Liver (tissue), 9 donors: ENCODE measurements around the gene NAE1. TPM values are rescaled to one million over a fixed set of nuclear protein-coding genes. Genes with fewer than 3 reads are reported as not detected.

Experiments used
- DNase-seq: peaks from one replicate; pipeline ENCODE4 v3.0.0-alpha.2; 2017; ENCODE audit warnings: low spot score
- H3K27ac ChIP-seq, 2 donors: one replicate each; pipeline ENCODE4 v1.7.0; 2013; ENCODE audit warnings: inconsistent platforms in 2 of 2, low read length in 2 of 2, control low read depth in 1 of 2, low read depth in 1 of 2, mild to moderate bottlenecking in 1 of 2
- H3K27me3 ChIP-seq, 4 donors: one replicate each; pipeline versions ENCODE4 v1.6.1 to v1.7.0; 2013; ENCODE audit warnings: low read length in 3 of 4, inconsistent platforms in 1 of 4, mild to moderate bottlenecking in 1 of 4, moderate library complexity in 1 of 4; ENCODE audit not compliant: control insufficient read depth in 4 of 4, insufficient read depth in 4 of 4
- H3K36me3 ChIP-seq, 4 donors: one replicate each; pipeline versions ENCODE4 v1.6.1 to v1.7.0; 2013; ENCODE audit warnings: low read length in 3 of 4, mild to moderate bottlenecking in 3 of 4, low read depth in 1 of 4, moderate library complexity in 1 of 4; ENCODE audit not compliant: control insufficient read depth in 4 of 4, insufficient read depth in 3 of 4
- H3K4me1 ChIP-seq, 4 donors: one replicate each; pipeline versions ENCODE4 v1.6.1 to v1.7.0; 2013; ENCODE audit warnings: low read length in 3 of 4, mild to moderate bottlenecking in 3 of 4, moderate library complexity in 1 of 4; ENCODE audit not compliant: control insufficient read depth in 4 of 4, insufficient read depth in 4 of 4
- H3K4me3 ChIP-seq, 3 donors: one replicate each; pipeline versions ENCODE4 v1.6.1 to v1.7.0; 2013; ENCODE audit warnings: low read length in 3 of 3, control low read depth in 1 of 3, low read depth in 1 of 3, mild to moderate bottlenecking in 1 of 3
- H3K9ac ChIP-seq, 2 donors: one replicate each; pipeline ENCODE4 v1.7.0; 2013; ENCODE audit warnings: low read length in 2 of 2, mild to moderate bottlenecking in 2 of 2, moderate library complexity in 2 of 2, control low read depth in 1 of 2, low read depth in 1 of 2
- H3K9me3 ChIP-seq, 4 donors: one replicate each; pipeline versions ENCODE4 v1.6.1 to v1.7.0; 2013; ENCODE audit warnings: low read length in 3 of 4; ENCODE audit not compliant: control insufficient read depth in 4 of 4
- EGR1 ChIP-seq, 2 donors: IDR thresholded peaks; 2 replicates each; pipeline ENCODE4 v1.6.1; 2016 to 2018; ENCODE audit warnings: antibody characterized with exemption in 2 of 2, low read depth in 2 of 2
- FOXA1 ChIP-seq: IDR thresholded peaks from 2 replicates; pipeline ENCODE4 v1.6.1; 2016; ENCODE audit warnings: antibody characterized with exemption
- FOXA2 ChIP-seq: IDR thresholded peaks from 2 replicates; pipeline ENCODE4 v1.6.1; 2016; ENCODE audit warnings: antibody characterized with exemption
- HNF4A ChIP-seq, 2 donors: conservative IDR thresholded peaks; 2 replicates each; pipeline ENCODE4 v1.6.1; 2016; ENCODE audit warnings: antibody characterized with exemption in 2 of 2, mild to moderate bottlenecking in 2 of 2
- HNF4G ChIP-seq: IDR thresholded peaks from 2 replicates; pipeline ENCODE4 v1.6.1; 2016; ENCODE audit warnings: antibody characterized with exemption
- JUND ChIP-seq, 2 donors: IDR thresholded peaks; 2 replicates each; pipeline ENCODE4 v1.6.1; 2016; ENCODE audit warnings: antibody characterized with exemption in 2 of 2
- NR2F2 ChIP-seq: IDR thresholded peaks from 2 replicates; pipeline ENCODE4 v1.6.1; 2016; ENCODE audit warnings: antibody characterized with exemption
- RAD21 ChIP-seq, 2 donors: IDR thresholded peaks; 2 replicates each; pipeline ENCODE4 v1.6.1; 2016; ENCODE audit warnings: antibody characterized with exemption in 2 of 2, mild to moderate bottlenecking in 2 of 2
- RXRA ChIP-seq, 2 donors: IDR thresholded peaks; 2 replicates each; pipeline ENCODE4 v1.6.1; 2017 to 2018; ENCODE audit warnings: antibody characterized with exemption in 2 of 2, mild to moderate bottlenecking in 1 of 2
- WGBS: extraction: QIAGEN DNeasy Blood & Tissue Kit; methylation state at CpG from one replicate; pipeline ENCODE4 v1.1.7; 2013; 5-methylcytosine and 5-hydroxymethylcytosine counted together
- polyA plus RNA-seq, 2 donors: library from polyadenylated mRNA; stranded (reverse) in 1 of 2; unstranded in 1 of 2; fragments of 200-250 nt in 1 of 2; fragments of >200 nt in 1 of 2; fragmentation: Nextera tagmentation in 1 of 2; extraction: Ambion mirVana in 1 of 2; gene quantifications; one replicate each; pipeline versions ENCODE4 v1.2.1 to v1.2.3, GENCODE V29; 2013 to 2015
- total RNA-seq, 2 donors: library from RNA; depleted of rRNA; stranded (reverse); fragments of >200 nt; gene quantifications; one replicate each; pipeline ENCODE4 v1.2.3, GENCODE V29; 2014
- TF ChIP-seq, protein P1 (sequence below): IDR thresholded peaks from 2 replicates; pipeline ENCODE4 v1.6.1; 2016; ENCODE audit warnings: antibody characterized with exemption, mild to moderate bottlenecking
- TF ChIP-seq, protein P2 (sequence below): IDR thresholded peaks from 2 replicates; pipeline ENCODE4 v1.6.1; 2016; ENCODE audit warnings: antibody characterized with exemption
- donor health status: healthy.
- donor health status: healthy.
- donor health status: healthy.
- donor health status: healthy.
- donor health status: healthy.

The NAE1 gene
- total and polyA plus RNA-seq, 4 donors = 12.3 to 26.4 (median 23.9) TPM

DNA sequence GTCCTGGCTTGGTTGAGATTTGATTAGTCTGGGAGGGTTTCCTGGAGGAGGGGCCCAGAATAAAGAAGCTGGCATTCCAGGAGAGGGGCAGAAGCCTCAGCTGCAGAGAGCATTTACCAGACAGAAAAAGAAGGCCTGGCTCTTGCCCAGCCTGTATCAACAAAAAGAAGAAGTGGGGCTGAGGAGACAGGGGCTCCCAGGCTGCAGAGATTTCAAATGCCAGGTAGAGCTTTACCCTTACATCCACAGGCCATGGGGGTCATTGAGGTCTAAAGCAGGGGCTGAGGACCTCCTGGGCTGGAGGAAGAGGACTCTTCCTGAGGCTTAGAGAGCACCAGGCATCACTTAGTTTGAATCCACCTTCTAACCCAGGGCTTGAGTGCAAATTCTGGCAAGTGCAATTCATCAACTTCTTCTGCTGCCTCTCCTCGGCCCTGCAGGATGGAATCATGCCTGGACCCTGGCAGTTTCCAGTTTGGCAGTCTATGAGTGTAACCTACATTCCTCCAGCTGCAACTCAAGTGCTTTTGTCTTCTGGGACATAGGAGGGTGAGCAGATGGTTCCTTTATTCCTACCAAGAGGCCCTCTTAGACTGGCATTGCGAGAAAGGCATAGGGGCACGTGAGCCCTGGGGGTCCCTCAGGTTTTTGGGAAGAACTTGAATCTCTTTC is 28.8 kb upstream of the NAE1 start:
- DNase-seq = no peak

DNA sequence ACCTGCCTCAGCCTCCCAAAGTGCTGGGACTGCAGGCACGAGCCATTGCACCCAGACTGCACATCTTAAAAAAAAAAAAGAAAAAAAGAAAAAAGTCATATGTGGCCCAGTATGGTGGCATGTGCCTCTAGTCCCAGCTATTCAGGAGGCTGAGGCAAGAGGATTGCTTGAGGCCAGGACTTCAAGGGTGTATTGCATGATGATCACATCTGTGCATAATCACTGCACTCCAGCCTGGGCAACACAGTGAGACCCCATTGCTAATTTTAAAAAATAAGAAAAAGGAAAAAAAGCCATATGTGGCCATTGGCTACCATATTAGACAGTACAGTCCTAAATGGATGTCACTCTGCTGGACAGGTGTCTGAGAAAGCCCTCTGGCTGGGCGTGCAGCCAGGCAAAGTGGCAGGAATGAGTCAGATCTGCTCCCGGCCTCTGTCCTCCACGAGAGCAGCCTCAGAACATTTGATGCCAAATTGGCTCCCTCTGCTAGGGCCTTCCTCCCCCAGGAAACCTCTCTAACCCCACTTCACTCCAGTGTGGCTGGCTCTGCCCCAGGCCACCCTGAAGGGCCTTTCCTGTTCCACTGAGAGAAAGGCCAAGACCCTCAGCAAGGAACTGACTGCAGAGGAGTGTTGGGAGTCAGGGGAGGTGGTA is 28.1 kb upstream of the NAE1 start:
- H3K9ac ChIP-seq = no peak overlapping the region
- no peak overlapping the region for H3K27ac ChIP-seq
- no peaks in the 10 kb centered on the region for H3K4me1 ChIP-seq
- WGBS = 66% methylated on average over 4 of the region's 4 CpGs
- H3K9me3 ChIP-seq = no peaks in the 10 kb centered on the region
- DNase-seq = no peak
- no peak overlapping the region for H3K4me3 ChIP-seq
- H3K27me3 ChIP-seq = no peaks in the 10 kb centered on the region
- no peaks in the 10 kb centered on the region for H3K36me3 ChIP-seq
- peak in 1 of 2 donors; percentile 51 for TF ChIP-seq JUND (IDR thresholded peaks at IDR 0.05)
- no peak for TF ChIP-seq HNF4G

More for the DNA sequence above, 28.8 kb upstream of the NAE1 start:
- no peak for TF ChIP-seq FOXA2
- no peak for TF ChIP-seq RAD21 (IDR thresholded peaks at IDR 0.05)
- no peak for TF ChIP-seq JUND (IDR thresholded peaks at IDR 0.05)
- TF ChIP-seq RXRA (IDR thresholded peaks at IDR 0.05) = no peak
- TF ChIP-seq HNF4A (conservative IDR thresholded peaks at IDR 0.05) = no peak
- TF ChIP-seq, protein P1, sequence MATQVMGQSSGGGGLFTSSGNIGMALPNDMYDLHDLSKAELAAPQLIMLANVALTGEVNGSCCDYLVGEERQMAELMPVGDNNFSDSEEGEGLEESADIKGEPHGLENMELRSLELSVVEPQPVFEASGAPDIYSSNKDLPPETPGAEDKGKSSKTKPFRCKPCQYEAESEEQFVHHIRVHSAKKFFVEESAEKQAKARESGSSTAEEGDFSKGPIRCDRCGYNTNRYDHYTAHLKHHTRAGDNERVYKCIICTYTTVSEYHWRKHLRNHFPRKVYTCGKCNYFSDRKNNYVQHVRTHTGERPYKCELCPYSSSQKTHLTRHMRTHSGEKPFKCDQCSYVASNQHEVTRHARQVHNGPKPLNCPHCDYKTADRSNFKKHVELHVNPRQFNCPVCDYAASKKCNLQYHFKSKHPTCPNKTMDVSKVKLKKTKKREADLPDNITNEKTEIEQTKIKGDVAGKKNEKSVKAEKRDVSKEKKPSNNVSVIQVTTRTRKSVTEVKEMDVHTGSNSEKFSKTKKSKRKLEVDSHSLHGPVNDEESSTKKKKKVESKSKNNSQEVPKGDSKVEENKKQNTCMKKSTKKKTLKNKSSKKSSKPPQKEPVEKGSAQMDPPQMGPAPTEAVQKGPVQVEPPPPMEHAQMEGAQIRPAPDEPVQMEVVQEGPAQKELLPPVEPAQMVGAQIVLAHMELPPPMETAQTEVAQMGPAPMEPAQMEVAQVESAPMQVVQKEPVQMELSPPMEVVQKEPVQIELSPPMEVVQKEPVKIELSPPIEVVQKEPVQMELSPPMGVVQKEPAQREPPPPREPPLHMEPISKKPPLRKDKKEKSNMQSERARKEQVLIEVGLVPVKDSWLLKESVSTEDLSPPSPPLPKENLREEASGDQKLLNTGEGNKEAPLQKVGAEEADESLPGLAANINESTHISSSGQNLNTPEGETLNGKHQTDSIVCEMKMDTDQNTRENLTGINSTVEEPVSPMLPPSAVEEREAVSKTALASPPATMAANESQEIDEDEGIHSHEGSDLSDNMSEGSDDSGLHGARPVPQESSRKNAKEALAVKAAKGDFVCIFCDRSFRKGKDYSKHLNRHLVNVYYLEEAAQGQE = no peak
- no peak for TF ChIP-seq HNF4G
- Histone ChIP-seq H3K27ac (no peak overlapping the region), H3K36me3 (no peaks in the 10 kb centered on the region), H3K9ac (no peak overlapping the region), H3K4me1 (no peaks in the 10 kb centered on the region), H3K27me3 (no peaks in the 10 kb centered on the region), H3K9me3 (no peaks in the 10 kb centered on the region), H3K4me3 (no peak overlapping the region)
- WGBS = 91% methylated on average over 3 of the region's 3 CpGs

DNA sequence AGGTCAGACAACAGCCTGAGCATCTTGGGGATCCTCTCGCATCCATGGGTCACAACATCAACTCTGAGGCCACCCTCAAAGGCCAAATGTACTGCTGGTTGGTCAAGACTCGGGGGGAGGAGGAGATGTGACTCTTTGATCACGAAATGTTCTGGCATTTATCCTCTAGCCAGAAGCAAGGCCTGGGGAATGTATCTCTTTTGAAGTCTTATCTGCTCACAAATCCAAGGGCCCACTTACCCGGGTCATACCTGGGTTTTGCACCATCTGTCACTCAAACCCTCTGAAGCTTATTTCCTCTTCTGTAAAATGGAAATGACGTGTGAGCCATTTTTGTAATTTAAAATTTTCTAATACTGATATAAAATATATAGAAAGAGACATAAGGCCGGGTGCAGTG is 26.7 kb upstream of the NAE1 start:
- 88% methylated on average over 6 of the region's 6 CpGs for WGBS
- DNase-seq = no peak
- H3K4me3 ChIP-seq = no peak overlapping the region
- H3K9ac ChIP-seq = no peak overlapping the region
- no peaks in the 10 kb centered on the region for H3K36me3 ChIP-seq
- H3K9me3 ChIP-seq = no peaks in the 10 kb centered on the region
- no peaks in the 10 kb centered on the region for H3K4me1 ChIP-seq
- H3K27ac ChIP-seq = no peak overlapping the region
- H3K27me3 ChIP-seq = no peaks in the 10 kb centered on the region
- TF ChIP-seq EGR1 (IDR thresholded peaks at IDR 0.05; ENCODE audit: low read depth in 2 of 2) (no peak), HNF4G (no peak), RXRA (IDR thresholded peaks at IDR 0.05) (no peak), NR2F2 (no peak), FOXA2 (no peak), FOXA1 (no peak), JUND (IDR thresholded peaks at IDR 0.05) (no peak)
- TF ChIP-seq, protein P2, sequence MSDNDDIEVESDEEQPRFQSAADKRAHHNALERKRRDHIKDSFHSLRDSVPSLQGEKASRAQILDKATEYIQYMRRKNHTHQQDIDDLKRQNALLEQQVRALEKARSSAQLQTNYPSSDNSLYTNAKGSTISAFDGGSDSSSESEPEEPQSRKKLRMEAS = no peak
